SU-DHL-6 (cell line): ENCODE results near the gene DARS2.

ENCODE experiments used
- EZH2phosphoT487 ChIP-seq: fragments of 200-600 bp; sonication (generic), shearing (Covaris generic); conservative IDR thresholded peaks from 2 replicates; pipeline ENCODE4 v1.6.1; 2018; ENCODE audit warnings: mild to moderate bottlenecking, antibody characterized with exemption, low read length, moderate library complexity, mixed read lengths
- TF ChIP-seq, protein P1 (sequence below): fragments of 200-600 bp; sonication (generic); IDR thresholded peaks from one replicate; pipeline ENCODE4 v1.5.1; 2017; ENCODE audit warnings: antibody characterized with exemption, mild to moderate bottlenecking, low read length, moderate library complexity; ENCODE audit not compliant: insufficient read depth, poor library complexity, severe bottlenecking

DNA sequence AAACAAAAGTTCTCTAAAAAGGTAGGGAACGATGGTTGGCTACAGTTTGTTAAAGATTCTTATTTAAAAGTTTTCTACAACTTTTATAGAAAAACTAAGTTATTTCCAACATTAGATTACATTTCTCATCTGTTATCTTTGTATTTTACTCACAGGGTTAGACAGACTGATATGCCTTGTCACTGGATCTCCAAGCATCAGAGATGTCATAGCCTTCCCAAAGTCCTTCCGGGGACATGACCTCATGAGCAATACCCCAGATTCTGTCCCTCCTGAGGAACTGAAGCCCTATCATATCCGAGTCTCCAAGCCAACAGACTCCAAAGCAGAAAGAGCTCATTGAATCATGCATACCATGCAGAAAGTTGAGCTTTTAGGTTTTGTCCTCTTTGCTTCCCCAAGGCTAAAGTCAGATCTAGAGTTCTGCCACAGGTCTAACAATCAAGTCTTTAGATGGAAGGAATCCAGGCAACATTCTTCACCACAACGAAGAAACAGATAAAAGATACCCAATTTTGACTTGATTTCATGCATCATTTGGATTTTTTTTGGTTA lies 33.0 kb downstream of the DARS2 start:
- TF ChIP-seq, protein P1, sequence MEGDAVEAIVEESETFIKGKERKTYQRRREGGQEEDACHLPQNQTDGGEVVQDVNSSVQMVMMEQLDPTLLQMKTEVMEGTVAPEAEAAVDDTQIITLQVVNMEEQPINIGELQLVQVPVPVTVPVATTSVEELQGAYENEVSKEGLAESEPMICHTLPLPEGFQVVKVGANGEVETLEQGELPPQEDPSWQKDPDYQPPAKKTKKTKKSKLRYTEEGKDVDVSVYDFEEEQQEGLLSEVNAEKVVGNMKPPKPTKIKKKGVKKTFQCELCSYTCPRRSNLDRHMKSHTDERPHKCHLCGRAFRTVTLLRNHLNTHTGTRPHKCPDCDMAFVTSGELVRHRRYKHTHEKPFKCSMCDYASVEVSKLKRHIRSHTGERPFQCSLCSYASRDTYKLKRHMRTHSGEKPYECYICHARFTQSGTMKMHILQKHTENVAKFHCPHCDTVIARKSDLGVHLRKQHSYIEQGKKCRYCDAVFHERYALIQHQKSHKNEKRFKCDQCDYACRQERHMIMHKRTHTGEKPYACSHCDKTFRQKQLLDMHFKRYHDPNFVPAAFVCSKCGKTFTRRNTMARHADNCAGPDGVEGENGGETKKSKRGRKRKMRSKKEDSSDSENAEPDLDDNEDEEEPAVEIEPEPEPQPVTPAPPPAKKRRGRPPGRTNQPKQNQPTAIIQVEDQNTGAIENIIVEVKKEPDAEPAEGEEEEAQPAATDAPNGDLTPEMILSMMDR, result no peak
- TF ChIP-seq EZH2phosphoT487, result no peak
